GM12878 (cell line): ENCODE measurements around the gene TAF10. TPM values are rescaled to one million over a fixed set of nuclear protein-coding genes. Genes with fewer than 3 reads are reported as not detected.

Experiments used
- ATAC-seq: fragments of 200-7000 bp; cut with Tn5 transposase; 3 replicates; pipeline ENCODE4 v1.9.1; 2020; ENCODE audit warnings: mild to moderate bottlenecking, moderate library complexity
- BruUV-seq: library from RNA; stranded (reverse); fragments of 400-500 nt; replicated peaks from 2 replicates; lab custom pipeline; 2021; lab: Mats Ljungman, UMichigan
- CTCF ChIA-PET: fragments of 300-600 bp; sonication (Branson Sonifier 250); formaldehyde crosslinking; extraction: SDS; loops from one replicate; lab custom pipeline; 2021; ENCODE audit warnings: inconsistent platforms; lab: Yijun Ruan, JAX
- POLR2A ChIA-PET: fragments of 350-600 bp; formaldehyde crosslinking; extraction: SDS; loops from one replicate; lab custom pipeline; 2021; ENCODE audit warnings: inconsistent platforms; lab: Charles Lee
- RAD21 ChIA-PET: fragments of 300-600 bp; sonication (Branson Sonifier 250); formaldehyde crosslinking; loops from one replicate; lab custom pipeline; 2023; ENCODE audit warnings: antibody characterized with exemption; ENCODE audit not compliant: unreplicated experiment; lab: Charles Lee
- SMC1A ChIA-PET: fragments of 300-600 bp; sonication (Branson Sonifier 250); formaldehyde crosslinking; loops from one replicate; lab custom pipeline; 2023; ENCODE audit not compliant: unreplicated experiment, uncharacterized antibody; lab: Charles Lee
- DNase-seq: peaks from one replicate; pipeline ENCODE4 v3.0.0-alpha.2; 2011; ENCODE audit warnings: low read depth, low spot score
- FAIRE-seq: peaks from 3 replicates; lab custom pipeline; 2011; peaks lifted over from hg19 to GRCh38; lab: Jason Lieb, UNC
- H2AFZ ChIP-seq: 2 replicates; pipeline ENCODE4 v1.6.0; 2011; ENCODE audit warnings: low read depth, low read length, control low read depth; ENCODE audit not compliant: control insufficient read depth
- H3K27ac ChIP-seq: 2 replicates; pipeline ENCODE4 v1.5.1; 2011; ENCODE audit warnings: control low read depth; ENCODE audit not compliant: control insufficient read depth, insufficient read depth
- H3K27me3 ChIP-seq, 2 experiments: replicated peaks in 1 of 2; 2 replicates each; pipeline versions ENCODE4 v1.6.0 to v1.6.1; 2011; ENCODE audit warnings: low read length in 1 of 2; ENCODE audit not compliant: control insufficient read depth in 2 of 2, insufficient read depth in 2 of 2
- H3K36me3 ChIP-seq, 2 experiments: 2 replicates each; pipeline ENCODE4 v1.5.1; 2011; ENCODE audit warnings: low read length in 1 of 2; ENCODE audit not compliant: control insufficient read depth in 2 of 2, insufficient read depth in 2 of 2
- H3K4me1 ChIP-seq: 2 replicates; pipeline ENCODE4 v1.6.1; 2011; ENCODE audit warnings: mild to moderate bottlenecking, low read length, moderate library complexity, mixed read lengths; ENCODE audit not compliant: control insufficient read depth, insufficient read depth
- H3K4me2 ChIP-seq: 2 replicates; pipeline ENCODE4 v1.6.0; 2011; ENCODE audit warnings: control low read depth; ENCODE audit not compliant: control insufficient read depth, insufficient read depth
- H3K4me3 ChIP-seq: fragments of 200-600 bp; sonication (generic); 2 replicates; pipeline ENCODE4 v1.5.1; 2016
- H3K79me2 ChIP-seq: 2 replicates; pipeline ENCODE4 v1.6.0; 2011; ENCODE audit warnings: low read length; ENCODE audit not compliant: control insufficient read depth, insufficient read depth
- H3K9ac ChIP-seq: 2 replicates; pipeline ENCODE4 v1.8.0; 2011; ENCODE audit warnings: low read length, control low read depth, mixed read lengths; ENCODE audit not compliant: control insufficient read depth, insufficient read depth
- H3K9me3 ChIP-seq: replicated peaks from 3 replicates; pipeline ENCODE4 v1.5.1; 2011; ENCODE audit warnings: mild to moderate bottlenecking, low read length; ENCODE audit not compliant: control insufficient read depth, insufficient read depth
- H4K20me1 ChIP-seq: 2 replicates; pipeline ENCODE4 v1.6.0; 2011; ENCODE audit not compliant: control insufficient read depth, insufficient read depth
- CEBPB ChIP-seq, 2 experiments: fragments of 150-350 bp in 1 of 2; IDR thresholded peaks; 2 replicates each; pipeline ENCODE4 v1.6.1; 2012 to 2014; ENCODE audit warnings: low read depth in 2 of 2, low read length in 2 of 2, borderline replicate concordance in 1 of 2, inconsistent platforms in 1 of 2
- HDAC2 ChIP-seq: fragments of 200-600 bp; sonication (generic); IDR thresholded peaks from 2 replicates; pipeline ENCODE4 v1.6.1; 2017
- IRF4 ChIP-seq: IDR thresholded peaks from 2 replicates; pipeline ENCODE4 v1.6.1; 2011; ENCODE audit warnings: low read depth, low read length
- JUNB ChIP-seq: IDR thresholded peaks from 2 replicates; pipeline ENCODE4 v1.6.1; 2016; ENCODE audit warnings: antibody characterized with exemption, mild to moderate bottlenecking
- MEF2B ChIP-seq: fragments of 450-650 bp; IDR thresholded peaks from 2 replicates; pipeline ENCODE4 v1.6.1; 2018; ENCODE audit warnings: mild to moderate bottlenecking, moderate library complexity; ENCODE audit not compliant: partially characterized antibody, poor library complexity, severe bottlenecking
- MTA3 ChIP-seq: IDR thresholded peaks from 2 replicates; pipeline ENCODE4 v1.6.1; 2012; ENCODE audit warnings: low read length, inconsistent platforms, borderline replicate concordance
- NBN ChIP-seq: fragments of 450-650 bp; IDR thresholded peaks from 2 replicates; pipeline ENCODE4 v1.6.1; 2016
- NR2F1 ChIP-seq: fragments of 450-650 bp; conservative IDR thresholded peaks from 2 replicates; pipeline ENCODE4 v1.6.1; 2017; ENCODE audit warnings: mild to moderate bottlenecking
- RFX5 ChIP-seq: IDR thresholded peaks from 2 replicates; pipeline ENCODE4 v1.6.1; 2011; ENCODE audit warnings: low read depth, low read length, improper control_type of control experiment
- RUNX3 ChIP-seq: IDR thresholded peaks from 2 replicates; pipeline ENCODE4 v1.6.1; 2012; ENCODE audit warnings: low read length, inconsistent platforms
- SMARCA5 ChIP-seq: fragments of 450-650 bp; IDR thresholded peaks from 2 replicates; pipeline ENCODE4 v1.6.1; 2017; ENCODE audit warnings: mild to moderate bottlenecking
- SREBF1 ChIP-seq: IDR thresholded peaks from 2 replicates; pipeline ENCODE4 v1.6.1; 2012; ENCODE audit warnings: mild to moderate bottlenecking, low read length
- YBX1 ChIP-seq: fragments of 450-650 bp; IDR thresholded peaks from 2 replicates; pipeline ENCODE4 v1.6.1; 2016; ENCODE audit warnings: antibody characterized with exemption
- ZNF274 ChIP-seq: IDR thresholded peaks from one replicate; pipeline ENCODE4 v1.8.0; 2011; ENCODE audit not compliant: insufficient read length, insufficient read depth
- WGBS: methylation state at CpG from one replicate; pipeline ENCODE4 v1.1.6; 2016; ENCODE audit warnings: low lambda C conversion rate; ENCODE audit not compliant: insufficient replicate concordance, insufficient coverage; ENCODE audit errors: missing lambda C conversion rate; 5-methylcytosine and 5-hydroxymethylcytosine counted together
- in situ Hi-C: fragments of 300-500 bp; cut with MboI; formaldehyde crosslinking; loops from 9 replicates; pipeline ENCODE4 v1.14.3; 2018; ENCODE audit warnings: mixed read lengths
- intact Hi-C: fragments of 100-400 bp; cut with micrococcal nuclease; formaldehyde crosslinking; loops from one replicate; pipeline ENCODE4 v1.14.2; 2022; ENCODE audit not compliant: unreplicated experiment
- polyA plus RNA-seq, 11 experiments: library from polyadenylated mRNA; depleted of rRNA in 4 of 11; unstranded in 6 of 11; stranded (reverse) in 5 of 11; fragments of >200 nt; fragmentation: Nextera tagmentation in 4 of 11; fragmentation: Illumina TruSeq in 1 of 11; extraction: Ambion mirVana in 4 of 11; extraction: Trizol in 1 of 11; gene quantifications; 1 replicate in 1 of 11; 2 replicates in 10 of 11; pipeline versions ENCODE4 v1.2.1 to v1.2.3, GENCODE V29; 2011 to 2016; ENCODE audit warnings: inconsistent platforms in 2 of 11, missing spikeins in 2 of 11, low read depth in 1 of 11
- total RNA-seq, 4 experiments: library from RNA; depleted of rRNA in 3 of 4; stranded (reverse); fragments of >200 nt in 3 of 4; fragmentation: Illumina TruSeq in 1 of 4; extraction: Trizol in 1 of 4; gene quantifications; 2 replicates each; pipeline versions ENCODE4 v1.2.1 to v1.2.3, GENCODE V29; 2013 to 2021
- TF ChIP-seq, protein P1 (sequence below): fragments of 450-650 bp; IDR thresholded peaks from 2 replicates; pipeline ENCODE4 v1.6.1; 2016; ENCODE audit warnings: mild to moderate bottlenecking, moderate library complexity, borderline replicate concordance
- TF ChIP-seq, protein P2 (sequence below): fragments of 450-650 bp; IDR thresholded peaks from 2 replicates; pipeline ENCODE4 v1.6.1; 2018; ENCODE audit warnings: borderline replicate concordance, mild to moderate bottlenecking; ENCODE audit not compliant: partially characterized antibody
- TF ChIP-seq, protein P3 (sequence below): IDR thresholded peaks from 2 replicates; pipeline ENCODE4 v1.6.1; 2011; ENCODE audit warnings: borderline replicate concordance, low read depth, mild to moderate bottlenecking, moderate library complexity, low read length; ENCODE audit not compliant: insufficient read depth, poor library complexity, severe bottlenecking

TAF10 gene
- total and polyA plus RNA-seq, 10 of the 15 experiments (the other 5 are each of a cell fraction or from before 2014, with no cell fraction given) = 26.7 to 251 (median 149) TPM

DNA sequence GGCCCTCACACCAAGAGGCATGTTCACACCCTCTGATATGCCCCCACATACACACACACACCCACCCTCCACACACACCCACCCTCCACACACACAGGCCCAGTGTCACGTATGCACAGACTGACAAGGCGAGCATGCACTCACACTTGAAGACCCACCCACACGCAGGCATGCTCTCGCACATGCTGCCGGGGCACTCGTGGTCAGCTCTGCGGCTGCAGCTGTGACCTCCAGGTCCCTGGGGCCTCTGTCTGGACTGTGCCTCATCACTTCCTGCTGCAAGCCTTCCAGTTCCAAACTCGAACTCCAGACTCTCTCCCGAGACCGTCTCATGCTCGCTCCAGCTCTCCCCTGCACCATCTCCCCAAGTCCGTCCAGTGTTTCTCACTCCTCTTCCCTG, 34.1 kb upstream of the TAF10 start (continued):
- peak; percentile 60 for TF ChIP-seq MEF2B
- TF ChIP-seq RUNX3 = peak; percentile 51; the same call in 1 of the 2 replicates
- TF ChIP-seq YBX1 = no peak
- peak; percentile 90 for TF ChIP-seq NR2F1

DNA sequence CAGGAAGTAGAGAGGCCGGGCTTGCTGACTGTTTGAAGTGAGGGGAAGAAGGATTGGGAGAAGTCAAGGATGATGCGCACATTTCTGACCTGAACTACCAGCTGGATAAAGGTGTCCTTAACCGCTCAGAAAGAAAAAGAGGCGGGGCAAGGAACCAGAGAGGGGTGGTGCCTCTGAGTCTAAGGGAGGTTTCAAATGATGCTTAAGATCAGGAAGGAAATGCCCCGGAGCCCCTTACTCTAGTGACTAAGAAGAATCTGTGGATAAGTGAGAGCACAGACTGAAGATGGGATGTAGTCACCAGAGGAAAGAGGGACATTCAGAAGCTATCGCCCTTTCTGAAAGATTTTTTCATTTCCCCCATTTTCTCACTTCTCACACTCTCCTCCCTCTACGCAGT, 30.9 kb upstream of the TAF10 start:
- Histone ChIP-seq H4K20me1 (no peaks in the 10 kb centered on the region), H3K36me3 (no peaks in the 10 kb centered on the region), H3K4me1 (peaks cover 21% of the 10 kb centered on the region), H2AFZ (no peak overlapping the region), H3K4me3 (no peak overlapping the region), H3K9me3 (no peaks in the 10 kb centered on the region), H3K27me3 (no peaks in the 10 kb centered on the region), H3K9ac (no peak overlapping the region), H3K27ac (no peak overlapping the region), H3K4me2 (no peak overlapping the region), H3K79me2 (no peaks in the 10 kb centered on the region)
- ChIA-PET CTCF (interaction anchor here (1.6 kb wide), 1 partner anchor 25 kb away, joined by 4 read pairs; no protein-coding TSS in a partner anchor), RAD21 (no interaction called here), SMC1A (interaction anchor here (0.8 to 1.6 kb wide), 4 partner anchors 11 to 30 kb away, joined by 3 to 6 read pairs (median 3); partner anchors contain the start of gene TAF10), POLR2A (interaction anchor here (1.3 kb wide), 1 partner anchor 24 kb away, joined by 4 read pairs; the partner anchor contains the start of gene TPP1)
- intact Hi-C loops = no loop called here
- 43% methylated on average over 7 of the region's 7 CpGs for WGBS
- FAIRE-seq (no peak), DNase-seq (no peak), ATAC-seq (no peak)
- in situ Hi-C loops = no loop called here
- BruUV-seq = no TSS peak
- TF ChIP-seq RFX5 (no peak), JUNB (no peak), SMARCA5 (no peak), SREBF1 (no peak), CEBPB (IDR thresholded peaks at IDR 0.05; ENCODE audit: borderline replicate concordance in 1 of 2, low read depth in 2 of 2, low read length in 2 of 2) (no peak), MTA3 (no peak), NBN (no peak), HDAC2 (no peak), IRF4 (no peak), ZNF274 (no peak)
- TF ChIP-seq, protein P1, sequence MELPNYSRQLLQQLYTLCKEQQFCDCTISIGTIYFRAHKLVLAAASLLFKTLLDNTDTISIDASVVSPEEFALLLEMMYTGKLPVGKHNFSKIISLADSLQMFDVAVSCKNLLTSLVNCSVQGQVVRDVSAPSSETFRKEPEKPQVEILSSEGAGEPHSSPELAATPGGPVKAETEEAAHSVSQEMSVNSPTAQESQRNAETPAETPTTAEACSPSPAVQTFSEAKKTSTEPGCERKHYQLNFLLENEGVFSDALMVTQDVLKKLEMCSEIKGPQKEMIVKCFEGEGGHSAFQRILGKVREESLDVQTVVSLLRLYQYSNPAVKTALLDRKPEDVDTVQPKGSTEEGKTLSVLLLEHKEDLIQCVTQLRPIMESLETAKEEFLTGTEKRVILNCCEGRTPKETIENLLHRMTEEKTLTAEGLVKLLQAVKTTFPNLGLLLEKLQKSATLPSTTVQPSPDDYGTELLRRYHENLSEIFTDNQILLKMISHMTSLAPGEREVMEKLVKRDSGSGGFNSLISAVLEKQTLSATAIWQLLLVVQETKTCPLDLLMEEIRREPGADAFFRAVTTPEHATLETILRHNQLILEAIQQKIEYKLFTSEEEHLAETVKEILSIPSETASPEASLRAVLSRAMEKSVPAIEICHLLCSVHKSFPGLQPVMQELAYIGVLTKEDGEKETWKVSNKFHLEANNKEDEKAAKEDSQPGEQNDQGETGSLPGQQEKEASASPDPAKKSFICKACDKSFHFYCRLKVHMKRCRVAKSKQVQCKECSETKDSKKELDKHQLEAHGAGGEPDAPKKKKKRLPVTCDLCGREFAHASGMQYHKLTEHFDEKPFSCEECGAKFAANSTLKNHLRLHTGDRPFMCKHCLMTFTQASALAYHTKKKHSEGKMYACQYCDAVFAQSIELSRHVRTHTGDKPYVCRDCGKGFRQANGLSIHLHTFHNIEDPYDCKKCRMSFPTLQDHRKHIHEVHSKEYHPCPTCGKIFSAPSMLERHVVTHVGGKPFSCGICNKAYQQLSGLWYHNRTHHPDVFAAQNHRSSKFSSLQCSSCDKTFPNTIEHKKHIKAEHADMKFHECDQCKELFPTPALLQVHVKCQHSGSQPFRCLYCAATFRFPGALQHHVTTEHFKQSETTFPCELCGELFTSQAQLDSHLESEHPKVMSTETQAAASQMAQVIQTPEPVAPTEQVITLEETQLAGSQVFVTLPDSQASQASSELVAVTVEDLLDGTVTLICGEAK = no peak
- TF ChIP-seq, protein P2, sequence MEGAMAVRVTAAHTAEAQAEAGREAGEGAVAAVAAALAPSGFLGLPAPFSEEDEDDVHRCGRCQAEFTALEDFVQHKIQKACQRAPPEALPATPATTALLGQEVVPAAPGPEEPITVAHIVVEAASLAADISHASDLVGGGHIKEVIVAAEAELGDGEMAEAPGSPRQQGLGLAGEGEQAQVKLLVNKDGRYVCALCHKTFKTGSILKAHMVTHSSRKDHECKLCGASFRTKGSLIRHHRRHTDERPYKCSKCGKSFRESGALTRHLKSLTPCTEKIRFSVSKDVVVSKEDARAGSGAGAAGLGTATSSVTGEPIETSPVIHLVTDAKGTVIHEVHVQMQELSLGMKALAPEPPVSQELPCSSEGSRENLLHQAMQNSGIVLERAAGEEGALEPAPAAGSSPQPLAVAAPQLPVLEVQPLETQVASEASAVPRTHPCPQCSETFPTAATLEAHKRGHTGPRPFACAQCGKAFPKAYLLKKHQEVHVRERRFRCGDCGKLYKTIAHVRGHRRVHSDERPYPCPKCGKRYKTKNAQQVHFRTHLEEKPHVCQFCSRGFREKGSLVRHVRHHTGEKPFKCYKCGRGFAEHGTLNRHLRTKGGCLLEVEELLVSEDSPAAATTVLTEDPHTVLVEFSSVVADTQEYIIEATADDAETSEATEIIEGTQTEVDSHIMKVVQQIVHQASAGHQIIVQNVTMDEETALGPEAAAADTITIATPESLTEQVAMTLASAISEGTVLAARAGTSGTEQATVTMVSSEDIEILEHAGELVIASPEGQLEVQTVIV = no peak
- TF ChIP-seq, protein P3, sequence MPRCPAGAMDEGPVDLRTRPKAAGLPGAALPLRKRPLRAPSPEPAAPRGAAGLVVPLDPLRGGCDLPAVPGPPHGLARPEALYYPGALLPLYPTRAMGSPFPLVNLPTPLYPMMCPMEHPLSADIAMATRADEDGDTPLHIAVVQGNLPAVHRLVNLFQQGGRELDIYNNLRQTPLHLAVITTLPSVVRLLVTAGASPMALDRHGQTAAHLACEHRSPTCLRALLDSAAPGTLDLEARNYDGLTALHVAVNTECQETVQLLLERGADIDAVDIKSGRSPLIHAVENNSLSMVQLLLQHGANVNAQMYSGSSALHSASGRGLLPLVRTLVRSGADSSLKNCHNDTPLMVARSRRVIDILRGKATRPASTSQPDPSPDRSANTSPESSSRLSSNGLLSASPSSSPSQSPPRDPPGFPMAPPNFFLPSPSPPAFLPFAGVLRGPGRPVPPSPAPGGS = no peak
